Smooth muscle cell (in vitro differentiated cells): ENCODE data around the gene SLC6A13. TPM values are rescaled to one million over a fixed set of nuclear protein-coding genes. Genes with fewer than 3 reads are reported as not detected.

Experiments
- DNase-seq: peaks from one replicate; lab custom pipeline; 2025; ENCODE audit not compliant: unreplicated experiment; lab: John Stamatoyannopoulos, UW
- H2AFZ ChIP-seq: fragments of 200-600 bp; sonication (generic); 2 replicates; pipeline ENCODE4 v1.6.0; 2016; ENCODE audit warnings: antibody characterized with exemption, low read depth, mild to moderate bottlenecking
- H3F3A ChIP-seq: fragments of 200-600 bp; sonication (generic); 2 replicates; pipeline ENCODE4 v1.6.0; 2017; ENCODE audit warnings: antibody characterized with exemption, low read depth
- H3K27ac ChIP-seq: fragments of 200-600 bp; sonication (generic); 2 replicates; pipeline ENCODE4 v1.5.1; 2016; ENCODE audit warnings: low read depth, mild to moderate bottlenecking
- H3K27me3 ChIP-seq: fragments of 200-600 bp; sonication (generic); 2 replicates; pipeline ENCODE4 v1.6.1; 2016; ENCODE audit warnings: low read depth, mild to moderate bottlenecking
- H3K36me3 ChIP-seq: fragments of 200-600 bp; sonication (generic); 2 replicates; pipeline ENCODE4 v1.5.1; 2016; ENCODE audit warnings: low read depth
- H3K4me1 ChIP-seq: fragments of 200-600 bp; sonication (generic); 2 replicates; pipeline ENCODE4 v1.5.1; 2016; ENCODE audit warnings: low read depth
- H3K4me2 ChIP-seq: fragments of 200-600 bp; sonication (generic); 2 replicates; pipeline ENCODE4 v1.6.0; 2016; ENCODE audit warnings: mild to moderate bottlenecking
- H3K4me3 ChIP-seq: fragments of 200-600 bp; sonication (generic); 2 replicates; pipeline ENCODE4 v1.5.1; 2016; ENCODE audit warnings: mild to moderate bottlenecking
- H3K79me2 ChIP-seq: fragments of 200-600 bp; sonication (generic); 2 replicates; pipeline ENCODE4 v1.6.0; 2016; ENCODE audit warnings: low read depth, mild to moderate bottlenecking
- H3K9ac ChIP-seq: fragments of 200-600 bp; sonication (generic); 2 replicates; pipeline ENCODE4 v1.6.0; 2016; ENCODE audit warnings: low read depth
- H3K9me3 ChIP-seq: fragments of 200-600 bp; sonication (generic); replicated peaks from 2 replicates; pipeline ENCODE4 v1.5.1; 2016; ENCODE audit warnings: low read depth
- H4K20me1 ChIP-seq: fragments of 200-600 bp; sonication (generic); 2 replicates; pipeline ENCODE4 v1.6.0; 2016; ENCODE audit warnings: low read depth
- CTCF ChIP-seq: fragments of 200-600 bp; sonication (generic); IDR thresholded peaks from 2 replicates; pipeline ENCODE4 v1.5.1; 2017; ENCODE audit warnings: borderline replicate concordance, mild to moderate bottlenecking, antibody characterized with exemption; ENCODE audit not compliant: insufficient read depth, poor library complexity, severe bottlenecking
- WGBS: methylation state at CpG from one replicate; pipeline ENCODE4 v1.1.7; 2016; ENCODE audit warnings: low lambda C conversion rate; 5-methylcytosine and 5-hydroxymethylcytosine counted together
- polyA plus RNA-seq: library from polyadenylated mRNA; unstranded; fragments of >200 nt; fragmentation: Nextera tagmentation; extraction: Ambion mirVana; gene quantifications from 2 replicates; pipeline ENCODE4 v1.2.1, GENCODE V29; 2016
- total RNA-seq: library from RNA; depleted of rRNA; stranded (reverse); fragments of >200 nt; gene quantifications from 2 replicates; pipeline ENCODE4 v1.2.3, GENCODE V29; 2014

The SLC6A13 gene
- total and polyA plus RNA-seq, 2 experiments from 2014 or later: 0.45 to 0.66 TPM

- H3K4me3 ChIP-seq: no peak overlapping the region
Observed at GRCh38 chr12:211639-212414, 50.8 kb downstream of the SLC6A13 start.

GRCh38 chr12:211142-211465, 51.5 kb downstream of the SLC6A13 start:
- H3K27ac ChIP-seq: no peak overlapping the region
- no peak overlapping the region for H3K4me3 ChIP-seq
- H3K4me2 ChIP-seq: no peak overlapping the region
- H4K20me1 ChIP-seq: no peaks in the 10 kb centered on the region
- H3K79me2 ChIP-seq: no peaks in the 10 kb centered on the region
- peaks cover 5% of the 10 kb centered on the region for H3K4me1 ChIP-seq
- no peak for DNase-seq
- no peak for TF ChIP-seq CTCF
- WGBS: 84% methylated on average over 3 of the region's 3 CpGs
- H3K36me3 ChIP-seq: no peaks in the 10 kb centered on the region
- H3K9ac ChIP-seq: no peak overlapping the region
- H3K9me3 ChIP-seq: no peaks in the 10 kb centered on the region
- no peaks in the 10 kb centered on the region for H3F3A ChIP-seq
- H3K27me3 ChIP-seq: peaks cover 21% of the 10 kb centered on the region
- no peak overlapping the region for H2AFZ ChIP-seq

More at GRCh38 chr12:211639-212414, 50.8 kb downstream of the SLC6A13 start:
- H2AFZ ChIP-seq: no peak overlapping the region
- H3K4me2 ChIP-seq: no peak overlapping the region
- no peak overlapping the region for H3K27ac ChIP-seq
- H3K79me2 ChIP-seq: no peaks in the 10 kb centered on the region
- 85% methylated on average over 16 of the region's 16 CpGs for WGBS
- H4K20me1 ChIP-seq: no peaks in the 10 kb centered on the region
- no peak for DNase-seq
- H3F3A ChIP-seq: no peaks in the 10 kb centered on the region
- peaks cover 5% of the 10 kb centered on the region for H3K4me1 ChIP-seq
- TF ChIP-seq CTCF: no peak
- H3K9me3 ChIP-seq: no peaks in the 10 kb centered on the region
- H3K9ac ChIP-seq: no peak overlapping the region
- peaks cover 16% of the 10 kb centered on the region for H3K27me3 ChIP-seq
- H3K36me3 ChIP-seq: no peaks in the 10 kb centered on the region

GRCh38 chr12:210277-211141, 52.1 kb downstream of the SLC6A13 start:
- H3K9me3 ChIP-seq: no peaks in the 10 kb centered on the region
- H2AFZ ChIP-seq: no peak overlapping the region
- H3K27me3 ChIP-seq: peaks cover 23% of the 10 kb centered on the region
- no peak for TF ChIP-seq CTCF
- 85% methylated on average over 16 of the region's 16 CpGs for WGBS
- no peak overlapping the region for H3K27ac ChIP-seq
- no peaks in the 10 kb centered on the region for H3K36me3 ChIP-seq
- no peaks in the 10 kb centered on the region for H3K79me2 ChIP-seq
- H3K4me1 ChIP-seq: peaks cover 5% of the 10 kb centered on the region
- DNase-seq: no peak
- no peak overlapping the region for H3K4me3 ChIP-seq
- H4K20me1 ChIP-seq: no peaks in the 10 kb centered on the region
- H3K4me2 ChIP-seq: no peak overlapping the region
- H3F3A ChIP-seq: no peaks in the 10 kb centered on the region
- H3K9ac ChIP-seq: no peak overlapping the region
